HG02884 (cell line): ENCODE results near the gene CNTN5.

Experiments
- ATAC-seq: cut with Tn5 transposase; IDR thresholded peaks from one replicate; pipeline ENCODE4 v1.9.1; 2021; ENCODE audit warnings: mild to moderate bottlenecking, moderate library complexity; ENCODE audit not compliant: unreplicated experiment

The CNTN5 gene

DNA sequence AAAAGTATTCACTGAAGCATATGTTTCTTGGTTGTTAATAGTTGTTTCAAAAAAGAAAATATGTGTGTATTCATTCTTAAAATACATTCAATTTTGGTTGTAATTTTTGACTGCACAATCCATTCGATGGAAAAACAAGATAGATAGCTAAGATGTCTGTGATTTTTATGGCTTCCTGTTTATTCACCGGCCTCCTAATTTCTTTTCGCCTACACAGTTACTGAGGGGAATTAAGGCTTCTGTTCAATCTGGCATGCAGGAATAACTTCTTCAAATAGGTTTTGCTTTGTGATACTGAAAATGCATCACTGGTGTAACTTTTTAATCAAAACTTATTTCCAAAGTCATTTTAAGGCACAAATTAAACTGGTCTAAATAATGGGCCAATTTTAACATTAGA is 1375.5 kb downstream of the CNTN5 start:
- ATAC-seq: no peak

DNA sequence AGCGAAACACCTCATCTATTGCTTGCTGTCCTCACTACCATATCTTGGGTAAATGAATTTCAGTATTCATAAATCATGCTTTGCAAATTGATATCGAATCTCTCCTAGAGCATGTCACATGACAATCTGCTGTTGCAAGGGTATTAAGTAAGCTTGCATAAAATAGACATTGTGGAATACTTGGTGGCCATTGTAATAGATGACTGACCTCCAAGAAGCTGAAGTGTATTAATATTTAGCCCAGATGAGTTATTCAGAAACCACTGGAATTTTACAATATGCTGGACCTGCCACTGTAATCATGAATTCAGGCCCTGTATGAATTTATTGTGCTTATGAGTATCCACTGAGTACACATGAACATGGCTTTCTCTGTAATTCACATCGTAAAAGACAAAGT is 1376.7 kb downstream of the CNTN5 start:
- no peak for ATAC-seq

DNA sequence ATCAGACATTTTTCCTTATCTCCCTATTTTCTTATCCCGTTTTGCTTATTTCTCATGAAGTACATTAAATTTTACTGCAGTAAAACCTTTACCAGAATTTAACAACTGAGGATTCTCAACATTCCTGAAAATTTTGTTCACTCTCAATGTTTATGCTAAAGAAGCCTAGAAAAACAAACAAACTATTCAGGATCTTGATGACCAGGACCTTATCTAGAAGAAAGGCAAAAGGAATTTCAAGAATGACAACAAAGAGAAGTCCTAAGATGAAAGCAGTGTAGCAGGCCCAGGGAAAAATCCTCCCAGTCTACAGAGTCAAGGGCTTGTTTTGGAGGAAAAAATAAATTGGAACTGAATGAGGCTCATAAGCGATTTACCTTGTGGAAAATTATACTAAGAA is 1383.1 kb downstream of the CNTN5 start:
- no peak for ATAC-seq

DNA sequence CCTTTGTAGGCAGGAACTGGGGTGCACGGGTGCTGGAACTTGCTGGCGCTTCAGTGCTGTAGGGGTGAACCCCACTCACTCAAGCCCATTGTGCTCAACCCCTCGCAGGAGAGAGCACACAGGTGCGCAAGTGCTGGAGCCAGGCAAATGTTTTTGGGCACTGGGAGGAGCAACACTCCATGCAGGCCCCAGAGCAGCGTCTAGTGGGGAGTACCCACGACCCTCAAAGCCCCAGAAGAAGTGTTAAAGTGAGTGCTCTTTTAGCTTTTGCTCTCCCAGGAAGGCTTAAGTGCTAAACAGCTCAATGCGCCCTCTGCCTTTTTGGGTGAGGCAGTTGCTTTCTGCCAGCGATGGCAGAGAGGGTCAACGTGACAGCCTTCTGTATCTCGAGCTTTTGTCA is 1384.2 kb downstream of the CNTN5 start:
- ATAC-seq: no peak
